NCI-H1048 (cell line): ENCODE results near the gene ARHGEF28.

ENCODE experiments used
- DNase-seq: peaks from one replicate; lab custom pipeline; 2025; lab: John Stamatoyannopoulos, UW

The ARHGEF28 gene

GRCh38 chr5:73745836-73746235, 119.8 kb downstream of the ARHGEF28 start:
- no peak for DNase-seq

GRCh38 chr5:73746608-73747007, 120.6 kb downstream of the ARHGEF28 start:
- DNase-seq: no peak

- no peak for DNase-seq
These were observed 121.8 kb downstream of the ARHGEF28 start for GRCh38 chr5:73747696-73748380.

- DNase-seq: no peak
These were observed 122.8 kb downstream of the ARHGEF28 start for GRCh38 chr5:73748510-73749400.

GRCh38 chr5:73749485-73750270, 123.7 kb downstream of the ARHGEF28 start:
- no peak for DNase-seq

- no peak for DNase-seq
These were observed 125.4 kb downstream of the ARHGEF28 start for GRCh38 chr5:73751254-73751914.

- DNase-seq: no peak
These were observed 128.3 kb downstream of the ARHGEF28 start for GRCh38 chr5:73754254-73754653.

- no peak for DNase-seq
These were observed 131.4 kb downstream of the ARHGEF28 start for GRCh38 chr5:73757416-73757815.

- DNase-seq: no peak
These were observed 133.8 kb downstream of the ARHGEF28 start for GRCh38 chr5:73759771-73760170.

- DNase-seq: no peak
These were observed 137.5 kb downstream of the ARHGEF28 start for GRCh38 chr5:73763300-73764032.

GRCh38 chr5:73764586-73764985, 138.6 kb downstream of the ARHGEF28 start:
- DNase-seq: no peak

GRCh38 chr5:73764996-73765395, 139.0 kb downstream of the ARHGEF28 start:
- no peak for DNase-seq

GRCh38 chr5:73766902-73767301, 140.9 kb downstream of the ARHGEF28 start:
- no peak for DNase-seq

- DNase-seq: no peak
These were observed 144.4 kb downstream of the ARHGEF28 start for GRCh38 chr5:73770172-73771025.

- no peak for DNase-seq
These were observed 148.9 kb downstream of the ARHGEF28 start for GRCh38 chr5:73774924-73775323.

GRCh38 chr5:73776405-73776804, 150.4 kb downstream of the ARHGEF28 start:
- DNase-seq: no peak

GRCh38 chr5:73777192-73777591, 151.2 kb downstream of the ARHGEF28 start:
- no peak for DNase-seq

GRCh38 chr5:73780302-73781080, 154.5 kb downstream of the ARHGEF28 start:
- DNase-seq: no peak

- DNase-seq: no peak
These were observed 155.2 kb downstream of the ARHGEF28 start for GRCh38 chr5:73781107-73781768.
